Omental fat pad (tissue), 4 donors: ENCODE results near the gene TEX36. TPM values are rescaled to one million over a fixed set of nuclear protein-coding genes. Genes with fewer than 3 reads are reported as not detected.

Experiments used
- ATAC-seq: fragments of 150-250 bp; one replicate; pipeline ENCODE4 v1.9.1; 2016; ENCODE audit warnings: mild to moderate bottlenecking, moderate library complexity; ENCODE audit not compliant: low FRiP score
- DNase-seq: peaks from one replicate; pipeline ENCODE4 v3.0.0-alpha.2; 2019; ENCODE audit warnings: low spot score
- total RNA-seq, 4 donors: library from RNA; depleted of rRNA; stranded (reverse); fragments of >200 nt; gene quantifications; one replicate each; pipeline ENCODE4 v1.1.0, GENCODE V29; 2016
- TF ChIP-seq, protein P1 (sequence below), 3 donors: fragments of 450-650 bp; IDR thresholded peaks; one replicate each; pipeline ENCODE4 v1.5.1; 2016 to 2017; ENCODE audit warnings: antibody characterized with exemption in 3 of 3, mild to moderate bottlenecking in 3 of 3, moderate library complexity in 2 of 3

The TEX36 gene
- total RNA-seq, 4 donors from 2014 or later = not detected

GRCh38 chr10:125607689-125608290 is 75.2 kb downstream of the TEX36 start:
- DNase-seq (no peak), ATAC-seq (no peak)
- TF ChIP-seq, protein P1, sequence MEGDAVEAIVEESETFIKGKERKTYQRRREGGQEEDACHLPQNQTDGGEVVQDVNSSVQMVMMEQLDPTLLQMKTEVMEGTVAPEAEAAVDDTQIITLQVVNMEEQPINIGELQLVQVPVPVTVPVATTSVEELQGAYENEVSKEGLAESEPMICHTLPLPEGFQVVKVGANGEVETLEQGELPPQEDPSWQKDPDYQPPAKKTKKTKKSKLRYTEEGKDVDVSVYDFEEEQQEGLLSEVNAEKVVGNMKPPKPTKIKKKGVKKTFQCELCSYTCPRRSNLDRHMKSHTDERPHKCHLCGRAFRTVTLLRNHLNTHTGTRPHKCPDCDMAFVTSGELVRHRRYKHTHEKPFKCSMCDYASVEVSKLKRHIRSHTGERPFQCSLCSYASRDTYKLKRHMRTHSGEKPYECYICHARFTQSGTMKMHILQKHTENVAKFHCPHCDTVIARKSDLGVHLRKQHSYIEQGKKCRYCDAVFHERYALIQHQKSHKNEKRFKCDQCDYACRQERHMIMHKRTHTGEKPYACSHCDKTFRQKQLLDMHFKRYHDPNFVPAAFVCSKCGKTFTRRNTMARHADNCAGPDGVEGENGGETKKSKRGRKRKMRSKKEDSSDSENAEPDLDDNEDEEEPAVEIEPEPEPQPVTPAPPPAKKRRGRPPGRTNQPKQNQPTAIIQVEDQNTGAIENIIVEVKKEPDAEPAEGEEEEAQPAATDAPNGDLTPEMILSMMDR (IDR thresholded peaks at IDR 0.05) = no peak

GRCh38 chr10:125606414-125607010 is 76.5 kb downstream of the TEX36 start:
- DNase-seq (no peak), ATAC-seq (no peak)
- TF ChIP-seq, protein P1 (IDR thresholded peaks at IDR 0.05) = no peak

Other genes starting within 250 kb of the TEX36 start
- gene EDRF1, start 36.5 kb upstream of the TEX36 start, total RNA-seq = 10 to 100 TPM; 10.9 to 26.3 (median 22.1) TPM
- gene MMP21, start 92.7 kb upstream of the TEX36 start, total RNA-seq = not detected
- 10 to 100 TPM; 30.6 to 39.8 (median 39.3) TPM for gene UROS, start 140.1 kb upstream of the TEX36 start, total RNA-seq
- gene BCCIP, start 140.4 kb upstream of the TEX36 start, total RNA-seq = 10 to 100 TPM; 39.6 to 93.8 (median 44.9) TPM
- gene DHX32, start 198.1 kb upstream of the TEX36 start, total RNA-seq = 10 to 100 TPM; 16.7 to 27.4 (median 21.4) TPM
- 1 to 10 TPM in 2 of 4 donors, under 1 TPM in 2; 0.94 to 3.0 (median 1.1) TPM for gene FANK1, start 213.4 kb upstream of the TEX36 start, total RNA-seq